Trophoblast cell (in vitro differentiated cells and primary cell): ENCODE data around the gene AGRP.

Experiments
- DNase-seq, 2 donors: peaks; one replicate each; pipeline ENCODE4 v3.0.0-alpha.2; 2016
- H2AFZ ChIP-seq: 2 replicates; pipeline ENCODE4 v1.6.1; 2013; ENCODE audit warnings: low read length, moderate library complexity, mild to moderate bottlenecking; ENCODE audit not compliant: insufficient read depth, poor library complexity
- H2AK5ac ChIP-seq: 2 replicates; pipeline ENCODE4 v1.6.1; 2013; ENCODE audit warnings: mild to moderate bottlenecking, low read length
- H2BK120ac ChIP-seq: 2 replicates; pipeline ENCODE4 v1.6.1; 2013; ENCODE audit warnings: low read length, mild to moderate bottlenecking, moderate library complexity; ENCODE audit not compliant: insufficient read depth, poor library complexity
- H2BK12ac ChIP-seq: 2 replicates; pipeline ENCODE4 v1.6.1; 2013; ENCODE audit warnings: mild to moderate bottlenecking, low read length, moderate library complexity
- H2BK5ac ChIP-seq: 2 replicates; pipeline ENCODE4 v1.6.1; 2013; ENCODE audit warnings: low read length, low read depth, moderate library complexity, mild to moderate bottlenecking; ENCODE audit not compliant: poor library complexity
- H3K14ac ChIP-seq: 2 replicates; pipeline ENCODE4 v1.6.1; 2013; ENCODE audit warnings: mild to moderate bottlenecking, low read length
- H3K18ac ChIP-seq: 2 replicates; pipeline ENCODE4 v1.6.1; 2013; ENCODE audit warnings: mild to moderate bottlenecking, low read length
- H3K23ac ChIP-seq: 2 replicates; pipeline ENCODE4 v1.6.1; 2013; ENCODE audit warnings: low read length
- H3K27ac ChIP-seq: 2 replicates; pipeline ENCODE4 v1.5.1; 2013; ENCODE audit warnings: low read depth, mild to moderate bottlenecking, inconsistent platforms, low read length, moderate library complexity
- H3K27me3 ChIP-seq: 2 replicates; pipeline ENCODE4 v1.6.1; 2013; ENCODE audit warnings: inconsistent platforms, mild to moderate bottlenecking, low read length, moderate library complexity; ENCODE audit not compliant: insufficient read depth
- H3K36me3 ChIP-seq, 2 experiments: 1 replicate in 1 of 2; 2 replicates in 1 of 2; pipeline ENCODE4 v1.6.1; 2013; ENCODE audit warnings: low read length in 2 of 2, mild to moderate bottlenecking in 2 of 2, moderate library complexity in 1 of 2; ENCODE audit not compliant: insufficient read depth in 2 of 2, control insufficient read depth in 1 of 2
- H3K4ac ChIP-seq: 2 replicates; pipeline ENCODE4 v1.6.1; 2013; ENCODE audit warnings: low read depth, mild to moderate bottlenecking, low read length, moderate library complexity
- H3K4me1 ChIP-seq, 2 experiments: 1 replicate in 1 of 2; 2 replicates in 1 of 2; pipeline ENCODE4 v1.6.1; 2013; ENCODE audit warnings: low read length in 2 of 2, mild to moderate bottlenecking in 2 of 2, moderate library complexity in 1 of 2; ENCODE audit not compliant: insufficient read depth in 2 of 2, control insufficient read depth in 1 of 2
- H3K4me2 ChIP-seq: 2 replicates; pipeline ENCODE4 v1.6.1; 2013; ENCODE audit warnings: inconsistent platforms, mild to moderate bottlenecking, low read length, moderate library complexity
- H3K4me3 ChIP-seq: 2 replicates; pipeline ENCODE4 v1.5.1; 2013; ENCODE audit warnings: mild to moderate bottlenecking, low read depth, low read length, inconsistent platforms
- H3K79me1 ChIP-seq: one replicate; pipeline ENCODE4 v1.6.1; 2013; ENCODE audit warnings: low read length
- H3K79me2 ChIP-seq: 2 replicates; pipeline ENCODE4 v1.6.1; 2013; ENCODE audit warnings: low read length, mild to moderate bottlenecking; ENCODE audit not compliant: control insufficient read depth, insufficient read depth, poor library complexity
- H3K9ac ChIP-seq: 2 replicates; pipeline ENCODE4 v1.6.1; 2013; ENCODE audit warnings: mild to moderate bottlenecking, low read length
- H3K9me3 ChIP-seq: 2 replicates; pipeline ENCODE4 v1.6.1; 2013; ENCODE audit warnings: low read depth, mild to moderate bottlenecking, control low read depth, inconsistent platforms, low read length; ENCODE audit not compliant: insufficient read depth
- H4K12ac ChIP-seq: 2 replicates; pipeline ENCODE4 v1.6.1; 2013; ENCODE audit warnings: low read depth, mild to moderate bottlenecking, low read length, moderate library complexity
- H4K8ac ChIP-seq: 2 replicates; pipeline ENCODE4 v1.6.1; 2013; ENCODE audit warnings: low read depth, mild to moderate bottlenecking, low read length, moderate library complexity
- H4K91ac ChIP-seq: one replicate; pipeline ENCODE4 v1.6.1; 2013; ENCODE audit warnings: low read depth, mild to moderate bottlenecking, low read length, moderate library complexity
- WGBS: extraction: QIAGEN DNeasy Blood & Tissue Kit; methylation state at CpG from one replicate; pipeline ENCODE4 v1.1.7; 2013; ENCODE audit warnings: missing lambda C conversion rate; ENCODE audit not compliant: insufficient read length, insufficient coverage; ENCODE audit errors: extremely low coverage; 5-methylcytosine and 5-hydroxymethylcytosine counted together

Gene AGRP

GRCh38 chr16:67468731-67469130, 14.6 kb downstream of the AGRP start:
- Histone ChIP-seq H4K91ac (no peak overlapping the region), H3K4me1 (peaks cover 3 to 4% of the 10 kb centered on the region in 2 experiments), H2BK120ac (no peak overlapping the region), H3K36me3 (peaks cover 0 to 2% of the 10 kb centered on the region in 2 experiments), H3K23ac (no peak overlapping the region), H3K79me2 (peaks cover 3% of the 10 kb centered on the region), H2AFZ (no peak overlapping the region), H3K27ac (no peak overlapping the region), H3K79me1 (no peaks in the 10 kb centered on the region), H3K9me3 (no peaks in the 10 kb centered on the region), H3K4me2 (no peak overlapping the region), H2BK12ac (no peak overlapping the region), H4K12ac (no peak overlapping the region), H3K14ac (no peak overlapping the region), H3K9ac (no peak overlapping the region), H3K18ac (no peak overlapping the region), H3K4me3 (no peak overlapping the region), H4K8ac (no peak overlapping the region), H2BK5ac (no peak overlapping the region), H3K27me3 (no peaks in the 10 kb centered on the region), H2AK5ac (no peak overlapping the region), H3K4ac (no peak overlapping the region)
- WGBS: no CpG with 5 or more reads among the region's 5 CpGs
- DNase-seq: no peak

- H3K14ac ChIP-seq: no peak overlapping the region
- no peak overlapping the region for H2AK5ac ChIP-seq
- H3K9me3 ChIP-seq: no peaks in the 10 kb centered on the region
- H4K91ac ChIP-seq: no peak overlapping the region
- H3K36me3 ChIP-seq: peaks cover 4 to 7% of the 10 kb centered on the region in 2 experiments
- no peak overlapping the region for H3K27ac ChIP-seq
- H2BK5ac ChIP-seq: no peak overlapping the region
- H2BK12ac ChIP-seq: no peak overlapping the region
- H3K23ac ChIP-seq: no peak overlapping the region
- H4K12ac ChIP-seq: no peak overlapping the region
- H3K4me1 ChIP-seq: peaks cover 3 to 4% of the 10 kb centered on the region in 2 experiments
- no peak overlapping the region for H3K18ac ChIP-seq
- no peak overlapping the region for H3K4me2 ChIP-seq
- no peak overlapping the region for H3K9ac ChIP-seq
- no peak for DNase-seq
- H2AFZ ChIP-seq: no peak overlapping the region
- WGBS: no CpG with 5 or more reads among the region's 6 CpGs
- no peaks in the 10 kb centered on the region for H3K27me3 ChIP-seq
- H4K8ac ChIP-seq: no peak overlapping the region
- no peak overlapping the region for H3K4ac ChIP-seq
- no peak overlapping the region for H2BK120ac ChIP-seq
- no peaks in the 10 kb centered on the region for H3K79me1 ChIP-seq
- no peak overlapping the region for H3K4me3 ChIP-seq
- H3K79me2 ChIP-seq: no peaks in the 10 kb centered on the region
These were observed 16.8 kb downstream of the AGRP start for GRCh38 chr16:67466581-67466980.

GRCh38 chr16:67464565-67464964, 18.8 kb downstream of the AGRP start:
- Histone ChIP-seq H2BK5ac (no peak overlapping the region), H3K27ac (no peak overlapping the region), H4K8ac (no peak overlapping the region), H4K12ac (no peak overlapping the region), H2BK120ac (no peak overlapping the region), H3K79me1 (no peaks in the 10 kb centered on the region), H3K4ac (no peak overlapping the region), H3K18ac (no peak overlapping the region), H2AFZ (no peak overlapping the region), H3K36me3 (peaks cover 13 to 19% of the 10 kb centered on the region in 2 experiments), H3K9ac (peak overlapping the region; percentile 15), H2AK5ac (no peak overlapping the region), H2BK12ac (no peak overlapping the region), H3K9me3 (no peaks in the 10 kb centered on the region), H3K4me2 (no peak overlapping the region), H3K14ac (no peak overlapping the region), H3K79me2 (no peaks in the 10 kb centered on the region), H3K4me1 (peaks cover 3 to 4% of the 10 kb centered on the region in 2 experiments), H3K27me3 (no peaks in the 10 kb centered on the region), H4K91ac (no peak overlapping the region), H3K4me3 (no peak overlapping the region), H3K23ac (no peak overlapping the region)
- WGBS: no CpG with 5 or more reads among the region's 2 CpGs
- DNase-seq: no peak

- Histone ChIP-seq H3K27ac (no peak overlapping the region), H2AFZ (no peak overlapping the region), H3K27me3 (no peaks in the 10 kb centered on the region), H2AK5ac (no peak overlapping the region), H3K23ac (no peak overlapping the region), H3K4me2 (no peak overlapping the region), H3K79me2 (no peaks in the 10 kb centered on the region), H3K79me1 (no peaks in the 10 kb centered on the region), H3K4ac (no peak overlapping the region), H4K12ac (no peak overlapping the region), H3K18ac (no peak overlapping the region), H4K8ac (no peak overlapping the region), H3K9ac (no peak overlapping the region), H2BK120ac (no peak overlapping the region), H3K36me3 (peaks cover 13 to 19% of the 10 kb centered on the region in 2 experiments), H3K14ac (no peak overlapping the region), H3K4me3 (no peak overlapping the region), H2BK5ac (no peak overlapping the region), H4K91ac (no peak overlapping the region), H3K4me1 (peaks cover 3 to 4% of the 10 kb centered on the region in 2 experiments), H3K9me3 (no peaks in the 10 kb centered on the region), H2BK12ac (no peak overlapping the region)
- no CpG with 5 or more reads among the region's 4 CpGs for WGBS
- no peak for DNase-seq
These were observed 19.7 kb downstream of the AGRP start for GRCh38 chr16:67463691-67464090.
